ENCODE data around the gene TTI1. TPM values are rescaled to one million over a fixed set of nuclear protein-coding genes. Genes with fewer than 3 reads are reported as not detected.

TTI1 gene
- total and polyA plus RNA-seq, 2 of the 13 experiments (the other 11 are each of a cell fraction or from before 2014, with no cell fraction given): 22.9 to 39.8 TPM

DNA sequence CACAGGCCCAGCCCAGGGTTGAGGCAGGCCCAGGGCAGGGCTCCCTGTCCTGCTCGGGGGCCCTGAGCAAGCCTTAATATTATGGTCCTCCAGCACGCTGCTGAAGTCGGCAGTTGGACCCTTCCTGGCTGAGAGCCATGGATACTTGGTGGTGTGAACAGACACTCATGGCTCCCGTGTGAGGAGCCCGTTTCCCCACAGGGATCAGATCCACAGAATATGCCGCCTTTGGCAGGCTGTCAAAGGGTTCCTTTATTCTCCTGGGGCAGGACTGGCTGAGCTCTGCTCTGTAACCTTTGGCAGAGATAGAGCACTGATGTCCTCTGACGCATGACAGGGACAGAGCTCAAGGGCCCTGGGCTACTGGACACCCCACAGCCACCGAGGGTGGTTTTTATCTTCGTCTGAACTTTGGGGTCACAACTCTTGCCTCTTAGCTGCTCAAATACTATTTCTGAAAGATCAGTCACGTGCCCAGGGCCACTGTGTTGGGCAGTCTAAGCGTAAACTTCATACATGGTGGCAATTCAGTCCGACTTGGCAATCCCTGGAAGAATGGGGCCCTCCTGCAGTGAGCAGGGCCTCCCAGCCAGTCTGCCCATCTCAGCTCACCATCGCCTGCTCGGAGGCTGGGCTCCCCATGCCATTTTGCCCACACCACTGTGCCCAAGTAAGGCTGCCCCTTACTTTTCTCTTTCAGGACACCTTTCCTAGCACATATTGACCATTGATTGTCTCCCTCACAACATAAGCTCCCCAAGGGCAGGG lies 49.1 kb downstream of the TTI1 start (continued):
- TF ChIP-seq, protein P1, sequence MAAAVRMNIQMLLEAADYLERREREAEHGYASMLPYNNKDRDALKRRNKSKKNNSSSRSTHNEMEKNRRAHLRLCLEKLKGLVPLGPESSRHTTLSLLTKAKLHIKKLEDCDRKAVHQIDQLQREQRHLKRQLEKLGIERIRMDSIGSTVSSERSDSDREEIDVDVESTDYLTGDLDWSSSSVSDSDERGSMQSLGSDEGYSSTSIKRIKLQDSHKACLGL (CRISPR knock-in tag; IDR thresholded peaks at IDR 0.05): no peak; the same call in 1 of the 2 replicates
- TF ChIP-seq, protein P2, sequence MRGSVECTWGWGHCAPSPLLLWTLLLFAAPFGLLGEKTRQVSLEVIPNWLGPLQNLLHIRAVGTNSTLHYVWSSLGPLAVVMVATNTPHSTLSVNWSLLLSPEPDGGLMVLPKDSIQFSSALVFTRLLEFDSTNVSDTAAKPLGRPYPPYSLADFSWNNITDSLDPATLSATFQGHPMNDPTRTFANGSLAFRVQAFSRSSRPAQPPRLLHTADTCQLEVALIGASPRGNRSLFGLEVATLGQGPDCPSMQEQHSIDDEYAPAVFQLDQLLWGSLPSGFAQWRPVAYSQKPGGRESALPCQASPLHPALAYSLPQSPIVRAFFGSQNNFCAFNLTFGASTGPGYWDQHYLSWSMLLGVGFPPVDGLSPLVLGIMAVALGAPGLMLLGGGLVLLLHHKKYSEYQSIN (CRISPR knock-in tag; IDR thresholded peaks at IDR 0.05; ENCODE audit: borderline replicate concordance): no peak
- TF ChIP-seq GTF2F1 (IDR thresholded peaks at IDR 0.05; ENCODE audit: low read length) (no peak), HNRNPL (IDR thresholded peaks at IDR 0.05; ENCODE audit: low read depth, low read length) (peak; percentile 92), NFE2L1 (CRISPR knock-in tag; IDR thresholded peaks at IDR 0.05; ENCODE audit: borderline replicate concordance) (no peak), GFI1 (CRISPR knock-in tag; IDR thresholded peaks at IDR 0.05; ENCODE audit: borderline replicate concordance) (peak; percentile 78; the same call in 1 of the 2 replicates), HDAC2 (CRISPR knock-in tag; IDR thresholded peaks at IDR 0.05) (peak; percentile 74; the same call in 1 of the 2 replicates), ZNF235 (CRISPR knock-in tag; IDR thresholded peaks at IDR 0.05; ENCODE audit: borderline replicate concordance) (no peak), TP53 (CRISPR knock-in tag; conservative IDR thresholded peaks at IDR 0.05) (no peak), JUN (CRISPR knock-in tag; IDR thresholded peaks at IDR 0.05) (no peak; the same call in 1 of the 2 replicates), SIX4 (CRISPR knock-in tag; IDR thresholded peaks at IDR 0.05) (no peak), ZSCAN31 (CRISPR knock-in tag; IDR thresholded peaks at IDR 0.05; ENCODE audit: low read depth) (peak; percentile 60; the same call in 1 of the 2 replicates), SNAI1 (CRISPR knock-in tag; IDR thresholded peaks at IDR 0.05; ENCODE audit: borderline replicate concordance) (no peak), ARNTL (CRISPR knock-in tag; IDR thresholded peaks at IDR 0.05) (peak; percentile 73; the same call in 1 of the 2 replicates), FOXO1 (CRISPR knock-in tag; IDR thresholded peaks at IDR 0.05) (no peak), SALL2 (CRISPR knock-in tag; IDR thresholded peaks at IDR 0.05) (peak; percentile 60; the same call in 1 of the 2 replicates), ZSCAN22 (CRISPR knock-in tag; IDR thresholded peaks at IDR 0.05) (no peak), ZNF547 (CRISPR knock-in tag; IDR thresholded peaks at IDR 0.05) (no peak)
- TF ChIP-seq, protein P3, sequence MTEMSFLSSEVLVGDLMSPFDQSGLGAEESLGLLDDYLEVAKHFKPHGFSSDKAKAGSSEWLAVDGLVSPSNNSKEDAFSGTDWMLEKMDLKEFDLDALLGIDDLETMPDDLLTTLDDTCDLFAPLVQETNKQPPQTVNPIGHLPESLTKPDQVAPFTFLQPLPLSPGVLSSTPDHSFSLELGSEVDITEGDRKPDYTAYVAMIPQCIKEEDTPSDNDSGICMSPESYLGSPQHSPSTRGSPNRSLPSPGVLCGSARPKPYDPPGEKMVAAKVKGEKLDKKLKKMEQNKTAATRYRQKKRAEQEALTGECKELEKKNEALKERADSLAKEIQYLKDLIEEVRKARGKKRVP (CRISPR knock-in tag; IDR thresholded peaks at IDR 0.05): no peak
- TF ChIP-seq, protein P4, sequence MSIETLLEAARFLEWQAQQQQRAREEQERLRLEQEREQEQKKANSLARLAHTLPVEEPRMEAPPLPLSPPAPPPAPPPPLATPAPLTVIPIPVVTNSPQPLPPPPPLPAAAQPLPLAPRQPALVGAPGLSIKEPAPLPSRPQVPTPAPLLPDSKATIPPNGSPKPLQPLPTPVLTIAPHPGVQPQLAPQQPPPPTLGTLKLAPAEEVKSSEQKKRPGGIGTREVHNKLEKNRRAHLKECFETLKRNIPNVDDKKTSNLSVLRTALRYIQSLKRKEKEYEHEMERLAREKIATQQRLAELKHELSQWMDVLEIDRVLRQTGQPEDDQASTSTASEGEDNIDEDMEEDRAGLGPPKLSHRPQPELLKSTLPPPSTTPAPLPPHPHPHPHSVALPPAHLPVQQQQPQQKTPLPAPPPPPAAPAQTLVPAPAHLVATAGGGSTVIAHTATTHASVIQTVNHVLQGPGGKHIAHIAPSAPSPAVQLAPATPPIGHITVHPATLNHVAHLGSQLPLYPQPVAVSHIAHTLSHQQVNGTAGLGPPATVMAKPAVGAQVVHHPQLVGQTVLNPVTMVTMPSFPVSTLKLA (IDR thresholded peaks at IDR 0.05): no peak
- TF ChIP-seq, protein P5, sequence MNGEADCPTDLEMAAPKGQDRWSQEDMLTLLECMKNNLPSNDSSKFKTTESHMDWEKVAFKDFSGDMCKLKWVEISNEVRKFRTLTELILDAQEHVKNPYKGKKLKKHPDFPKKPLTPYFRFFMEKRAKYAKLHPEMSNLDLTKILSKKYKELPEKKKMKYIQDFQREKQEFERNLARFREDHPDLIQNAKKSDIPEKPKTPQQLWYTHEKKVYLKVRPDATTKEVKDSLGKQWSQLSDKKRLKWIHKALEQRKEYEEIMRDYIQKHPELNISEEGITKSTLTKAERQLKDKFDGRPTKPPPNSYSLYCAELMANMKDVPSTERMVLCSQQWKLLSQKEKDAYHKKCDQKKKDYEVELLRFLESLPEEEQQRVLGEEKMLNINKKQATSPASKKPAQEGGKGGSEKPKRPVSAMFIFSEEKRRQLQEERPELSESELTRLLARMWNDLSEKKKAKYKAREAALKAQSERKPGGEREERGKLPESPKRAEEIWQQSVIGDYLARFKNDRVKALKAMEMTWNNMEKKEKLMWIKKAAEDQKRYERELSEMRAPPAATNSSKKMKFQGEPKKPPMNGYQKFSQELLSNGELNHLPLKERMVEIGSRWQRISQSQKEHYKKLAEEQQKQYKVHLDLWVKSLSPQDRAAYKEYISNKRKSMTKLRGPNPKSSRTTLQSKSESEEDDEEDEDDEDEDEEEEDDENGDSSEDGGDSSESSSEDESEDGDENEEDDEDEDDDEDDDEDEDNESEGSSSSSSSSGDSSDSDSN (CRISPR knock-in tag; IDR thresholded peaks at IDR 0.05): peak; percentile 69
- TF ChIP-seq, protein P6, sequence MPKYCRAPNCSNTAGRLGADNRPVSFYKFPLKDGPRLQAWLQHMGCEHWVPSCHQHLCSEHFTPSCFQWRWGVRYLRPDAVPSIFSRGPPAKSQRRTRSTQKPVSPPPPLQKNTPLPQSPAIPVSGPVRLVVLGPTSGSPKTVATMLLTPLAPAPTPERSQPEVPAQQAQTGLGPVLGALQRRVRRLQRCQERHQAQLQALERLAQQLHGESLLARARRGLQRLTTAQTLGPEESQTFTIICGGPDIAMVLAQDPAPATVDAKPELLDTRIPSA (CRISPR knock-in tag; IDR thresholded peaks at IDR 0.05; ENCODE audit: borderline replicate concordance): no peak

Data from HepG2 (cell line).